ENCODE measurements around the gene CITED4. TPM values are rescaled to one million over a fixed set of nuclear protein-coding genes. Genes with fewer than 3 reads are reported as not detected.

The CITED4 gene
- total RNA-seq, 2 experiments from 2014 or later, result 2.0 TPM; not detected in 1

- BruUV-seq (replicated peaks), result no TSS peak
- H3K79me2 ChIP-seq (ENCODE audit: insufficient read depth, low read depth, low read length), result no peaks in the 10 kb centered on the region
- CTCF ChIA-PET (ENCODE audit: unreplicated experiment), result no interaction called here
- POLR2A ChIA-PET, result no interaction called here
- TF ChIP-seq CTCF (conservative IDR thresholded peaks at IDR 0.05; ENCODE audit: low read length), result no peak
- TF ChIP-seq EZH2phosphoT487 (IDR thresholded peaks at IDR 0.05; ENCODE audit: borderline replicate concordance, low read depth, low read length), result no peak
- H2AFZ ChIP-seq (ENCODE audit: low read length), result no peak overlapping the region
- H3K27ac ChIP-seq (ENCODE audit: low read depth, low read length, poor library complexity, severe bottlenecking), result no peak overlapping the region
- DNase-seq (ENCODE audit: low spot score), result no peak
- H3K4me2 ChIP-seq (ENCODE audit: low read length), result no peak overlapping the region
- peaks cover 3% of the 10 kb centered on the region for H3K4me1 ChIP-seq (ENCODE audit: insufficient read depth, low read length, poor library complexity, severe bottlenecking)
- H3K9me3 ChIP-seq (ENCODE audit: low read length), result no peaks in the 10 kb centered on the region
- no peaks in the 10 kb centered on the region for H4K20me1 ChIP-seq (ENCODE audit: insufficient read depth, low read length)
- no peak overlapping the region for H3K4me3 ChIP-seq (ENCODE audit: low read depth, low read length, poor library complexity, severe bottlenecking)
- H3K36me3 ChIP-seq (ENCODE audit: insufficient read depth, low read length), result no peaks in the 10 kb centered on the region
- intact Hi-C loops (cut with micrococcal nuclease; ENCODE audit: unreplicated experiment), result no loop called here
- no peaks in the 10 kb centered on the region for H3K9me2 ChIP-seq (ENCODE audit: insufficient read depth, low read length)
Observed at GRCh38 chr1:40839943-40840335, 22.2 kb downstream of the CITED4 start.

DNA sequence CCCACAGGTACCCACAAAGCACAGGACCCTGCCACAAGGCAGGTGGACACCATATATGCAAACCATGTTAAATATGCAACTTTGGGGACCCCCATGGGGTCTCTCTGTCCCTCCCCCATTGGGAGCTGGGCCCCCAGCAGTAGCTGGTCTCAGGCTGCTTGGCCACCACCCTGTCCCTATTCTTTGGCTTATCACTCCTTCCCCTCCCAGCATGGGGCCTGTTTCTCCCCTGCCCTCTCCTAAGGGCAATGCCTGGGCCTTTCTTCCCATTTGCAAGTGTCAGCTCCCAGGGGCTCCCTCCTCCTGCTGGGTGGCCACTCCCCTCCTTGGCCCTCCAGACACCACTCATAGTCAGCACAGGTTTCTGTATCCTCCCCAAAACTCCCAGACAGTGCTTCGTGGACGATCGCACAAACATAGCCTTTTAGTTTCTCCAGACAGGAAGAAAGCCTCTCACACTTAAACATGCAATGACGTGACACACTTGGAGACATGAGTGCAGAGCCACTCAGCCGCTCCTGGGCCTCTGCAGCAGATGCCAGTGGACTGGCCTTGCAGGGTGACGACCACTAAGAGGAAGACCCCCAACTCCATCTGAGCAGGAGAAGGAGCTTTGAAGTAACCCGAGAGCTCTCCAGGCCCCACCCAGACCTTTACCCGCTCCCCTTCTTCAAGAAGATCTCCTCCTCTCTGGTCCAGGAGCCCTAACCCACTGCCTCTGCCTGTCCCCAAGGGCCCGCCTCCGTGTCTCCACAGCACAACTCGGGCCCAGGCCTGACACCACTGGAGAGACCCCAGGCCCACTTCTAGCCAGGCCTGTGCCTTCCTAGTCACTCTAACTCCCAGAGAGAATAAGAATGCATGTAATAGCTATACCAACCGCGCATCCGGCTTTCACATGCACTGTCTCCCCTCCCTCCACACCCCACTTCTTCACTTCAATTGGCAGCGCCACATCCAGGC is 22.9 kb downstream of the CITED4 start:
- H3K9me2 ChIP-seq (ENCODE audit: insufficient read depth, low read length), result no peaks in the 10 kb centered on the region
- no peak overlapping the region for H2AFZ ChIP-seq (ENCODE audit: low read length)
- H3K36me3 ChIP-seq (ENCODE audit: insufficient read depth, low read length), result no peaks in the 10 kb centered on the region
- no peak for DNase-seq (ENCODE audit: low spot score)
- TF ChIP-seq CTCF (conservative IDR thresholded peaks at IDR 0.05; ENCODE audit: low read length) (no peak), EZH2phosphoT487 (IDR thresholded peaks at IDR 0.05; ENCODE audit: borderline replicate concordance, low read depth, low read length) (no peak)
- H3K4me2 ChIP-seq (ENCODE audit: low read length), result no peak overlapping the region
- BruUV-seq (replicated peaks), result no TSS peak
- H3K4me1 ChIP-seq (ENCODE audit: insufficient read depth, low read length, poor library complexity, severe bottlenecking), result no peaks in the 10 kb centered on the region
- no peaks in the 10 kb centered on the region for H3K9me3 ChIP-seq (ENCODE audit: low read length)
- no peak overlapping the region for H3K27ac ChIP-seq (ENCODE audit: low read depth, low read length, poor library complexity, severe bottlenecking)
- H3K4me3 ChIP-seq (ENCODE audit: low read depth, low read length, poor library complexity, severe bottlenecking), result no peak overlapping the region
- H4K20me1 ChIP-seq (ENCODE audit: insufficient read depth, low read length), result no peaks in the 10 kb centered on the region
- H3K79me2 ChIP-seq (ENCODE audit: insufficient read depth, low read depth, low read length), result no peaks in the 10 kb centered on the region
- CTCF ChIA-PET (ENCODE audit: unreplicated experiment), result no interaction called here
- intact Hi-C loops (cut with micrococcal nuclease; ENCODE audit: unreplicated experiment), result no loop called here
- POLR2A ChIA-PET, result no interaction called here
